Lung (tissue), 12 donors: ENCODE measurements around the gene LRP5. TPM values are rescaled to one million over a fixed set of nuclear protein-coding genes. Genes with fewer than 3 reads are reported as not detected.
A peak's percentile ranks its signal among the peaks of the same experiment; 100 is the strongest.

ENCODE experiments used
- ATAC-seq: fragments of 200-7000 bp; cut with Tn5 transposase; one replicate; pipeline ENCODE4 v1.9.1; 2020; ENCODE audit warnings: moderate number of reproducible peaks; ENCODE audit not compliant: insufficient read depth, low FRiP score
- DNase-seq, 3 donors: peaks; one replicate each; pipeline ENCODE4 v3.0.0-alpha.2; 2013 to 2017
- H3K27ac ChIP-seq, 2 donors: one replicate each; pipeline ENCODE4 v1.5.1; 2013; ENCODE audit warnings: mild to moderate bottlenecking in 2 of 2, moderate library complexity in 2 of 2, control low read depth in 1 of 2, inconsistent platforms in 1 of 2, low read depth in 1 of 2, low read length in 1 of 2
- H3K27me3 ChIP-seq, 3 donors: one replicate each; pipeline ENCODE4 v1.5.1; 2013; ENCODE audit warnings: low read length in 2 of 3; ENCODE audit not compliant: control insufficient read depth in 3 of 3, insufficient read depth in 3 of 3
- H3K36me3 ChIP-seq, 4 donors: one replicate each; pipeline ENCODE4 v1.5.1; 2013; ENCODE audit warnings: low read length in 4 of 4, mild to moderate bottlenecking in 1 of 4, moderate library complexity in 1 of 4; ENCODE audit not compliant: control insufficient read depth in 4 of 4, insufficient read depth in 4 of 4
- H3K4me1 ChIP-seq, 5 donors: one replicate each; pipeline ENCODE4 v1.5.1; 2013; ENCODE audit warnings: low read length in 5 of 5, mild to moderate bottlenecking in 2 of 5, moderate library complexity in 1 of 5; ENCODE audit not compliant: control insufficient read depth in 5 of 5, insufficient read depth in 5 of 5
- H3K4me3 ChIP-seq: one replicate; pipeline ENCODE4 v1.5.1; 2013; ENCODE audit warnings: mild to moderate bottlenecking, control low read depth, moderate library complexity
- H3K9ac ChIP-seq, 2 donors: one replicate each; pipeline ENCODE4 v1.5.1; 2013; ENCODE audit warnings: low read length in 2 of 2, control low read depth in 1 of 2; ENCODE audit not compliant: insufficient read depth in 1 of 2
- H3K9me3 ChIP-seq, 4 donors: one replicate each; pipeline ENCODE4 v1.5.1; 2013; ENCODE audit warnings: low read length in 3 of 4, mild to moderate bottlenecking in 1 of 4, moderate library complexity in 1 of 4; ENCODE audit not compliant: control insufficient read depth in 4 of 4, insufficient read depth in 3 of 4
- CTCF ChIP-seq: IDR thresholded peaks from 2 replicates; pipeline ENCODE4 v1.5.1; 2012; ENCODE audit warnings: mild to moderate bottlenecking; ENCODE audit errors: control extremely low read depth, extremely low read depth
- WGBS, 2 donors: extraction: QIAGEN DNeasy Blood & Tissue Kit; methylation state at CpG; one replicate each; pipeline ENCODE4 v1.1.7; 2013; 5-methylcytosine and 5-hydroxymethylcytosine counted together
- polyA plus RNA-seq, 2 donors: library from polyadenylated mRNA; stranded (reverse); fragments of 200-250 nt; gene quantifications; one replicate each; pipeline ENCODE4 v1.2.1, GENCODE V29; 2013
- total RNA-seq, 2 donors: library from RNA; depleted of rRNA in 1 of 2; stranded (reverse); fragments of >200 nt in 1 of 2; gene quantifications; one replicate each; pipeline ENCODE4 v1.2.1, GENCODE V29; 2014 to 2021
- donor health status: control.
- donor health status: control.
- donor health status: Bipolar disorder and iron deficiency.
- donor health status: healthy.
- donor health status: DM: yes; HTN: yes; CAD: no.

The LRP5 gene
- total and polyA plus RNA-seq, 4 donors = 33.7 to 76.4 (median 63.2) TPM

- TF ChIP-seq CTCF = no peak
Measured at GRCh38 chr11:68372114-68372513, 59.7 kb downstream of the LRP5 start.

GRCh38 chr11:68372625-68373024 lies 60.2 kb downstream of the LRP5 start:
- H3K36me3 ChIP-seq = peaks cover 0 to 8% (median 3%) of the 10 kb centered on the region in 4 donors
- H3K4me1 ChIP-seq = peaks cover 8 to 49% (median 30%) of the 10 kb centered on the region in 5 donors
- H3K27ac ChIP-seq = peak overlapping the region in 1 of 2 donors; percentile 20
- no peak overlapping the region for H3K9ac ChIP-seq
- WGBS, 2 donors = 77 to 90% methylated on average over 14 to 15 of the region's 15 CpGs
- no peak for TF ChIP-seq CTCF
- H3K4me3 ChIP-seq = no peak overlapping the region
- no peak for ATAC-seq
- no peaks in the 10 kb centered on the region for H3K27me3 ChIP-seq
- no peak for DNase-seq
- H3K9me3 ChIP-seq = no peaks in the 10 kb centered on the region

More at GRCh38 chr11:68372114-68372513, 59.7 kb downstream of the LRP5 start:
- Histone ChIP-seq H3K27ac (peak overlapping the region in 1 of 2 donors; percentile 20), H3K9ac (no peak overlapping the region), H3K4me1 (peaks cover 8 to 44% (median 30%) of the 10 kb centered on the region in 5 donors), H3K36me3 (peaks cover 0 to 10% (median 3%) of the 10 kb centered on the region in 4 donors), H3K9me3 (no peaks in the 10 kb centered on the region), H3K27me3 (no peaks in the 10 kb centered on the region), H3K4me3 (no peak overlapping the region)
- 61 to 75% methylated on average over 21 of the region's 21 CpGs for WGBS, 2 donors
- DNase-seq = no peak
- no peak for ATAC-seq

DNA sequence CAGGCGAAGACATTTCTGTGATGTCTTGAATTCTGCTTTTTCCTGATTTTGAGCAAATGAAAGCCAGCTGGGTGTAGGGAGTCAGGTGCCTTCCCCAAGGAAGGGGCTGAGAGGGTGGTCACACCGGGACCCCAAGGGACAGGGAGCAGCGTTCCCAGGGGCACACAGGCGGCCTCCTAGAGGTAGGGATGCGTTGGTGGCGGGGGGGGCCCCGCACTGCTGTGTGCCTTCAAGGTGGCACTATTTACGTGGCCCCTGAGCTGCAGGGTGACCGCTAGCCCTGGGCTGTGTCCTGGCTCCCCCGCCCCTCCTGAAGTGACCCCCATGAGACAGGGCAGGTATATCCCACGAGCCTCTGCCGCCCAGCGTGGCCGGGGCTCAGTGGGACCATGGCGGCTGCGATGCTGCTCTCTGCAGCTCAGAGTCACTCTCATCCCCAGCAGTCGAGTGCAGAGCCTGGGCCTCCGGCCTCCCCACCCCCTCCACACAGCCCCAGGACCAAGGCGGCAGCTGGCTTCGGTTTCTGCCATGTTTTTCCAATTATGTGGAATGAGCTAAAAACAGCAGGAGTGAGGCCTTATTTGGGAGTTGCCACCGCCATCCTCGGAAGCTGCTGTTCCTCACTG lies 60.9 kb downstream of the LRP5 start:
- ATAC-seq = no peak
- DNase-seq = peak; percentile 75 to 85 (median 85)
- Histone ChIP-seq H3K27me3 (no peaks in the 10 kb centered on the region), H3K27ac (peak overlapping the region; percentile 61 to 84), H3K9me3 (no peaks in the 10 kb centered on the region), H3K4me1 (peaks cover 8 to 55% (median 30%) of the 10 kb centered on the region in 5 donors), H3K4me3 (no peak overlapping the region), H3K36me3 (peaks cover 0 to 5% (median under 1%) of the 10 kb centered on the region in 4 donors), H3K9ac (no peak overlapping the region)
- 78 to 88% methylated on average over 22 of the region's 22 CpGs for WGBS, 2 donors
- no peak for TF ChIP-seq CTCF
